ENCODE results near the gene LRMDA. TPM values are rescaled to one million over a fixed set of nuclear protein-coding genes. Genes with fewer than 3 reads are reported as not detected.

LRMDA gene
- total RNA-seq, 4 donors from 2014 or later: 1.5 to 15.7 (median 4.6) TPM

DNA sequence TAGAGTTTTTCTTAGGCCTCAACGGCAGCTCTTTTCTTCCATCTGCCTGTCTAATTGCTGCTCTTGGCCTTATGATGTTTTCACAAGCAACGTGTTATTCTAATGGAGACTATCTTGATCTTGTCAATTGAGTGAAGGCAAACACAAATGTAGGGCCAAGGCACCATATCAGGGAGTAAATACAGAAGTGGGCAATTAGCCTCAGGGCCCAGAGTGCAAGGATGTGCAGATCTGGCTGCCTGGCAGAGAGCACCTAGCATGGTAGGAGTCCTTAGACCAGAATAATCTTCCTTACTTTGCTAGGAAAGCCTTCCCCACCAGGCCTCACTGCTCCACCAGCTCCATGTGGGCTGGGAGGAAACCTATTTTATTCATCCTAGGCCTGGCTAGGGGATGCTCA, 590.9 kb downstream of the LRMDA start:
- Histone ChIP-seq H3K27ac (no peak overlapping the region), H3K4me3 (no peak overlapping the region)

DNA sequence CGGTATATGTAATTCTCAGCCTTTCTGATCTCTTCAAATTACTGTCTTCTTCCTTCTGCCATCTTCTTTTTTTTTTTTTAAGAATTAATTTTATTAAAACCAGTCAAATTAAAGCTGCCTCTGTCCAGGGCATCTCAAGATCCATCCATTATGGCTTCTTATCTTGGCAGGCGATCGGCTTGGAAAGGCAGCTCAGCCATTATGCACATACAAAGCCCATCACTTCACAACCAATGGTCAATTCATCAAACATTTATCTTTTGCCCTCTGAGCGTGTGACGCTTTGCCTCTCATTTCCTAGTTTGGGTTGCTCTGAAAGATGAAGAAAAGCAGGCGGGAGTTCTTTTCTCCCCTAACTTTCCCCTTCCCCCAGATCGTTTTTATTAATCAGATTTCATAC, 591.6 kb downstream of the LRMDA start:
- no peaks in the 10 kb centered on the region for H3K4me1 ChIP-seq
- H3K27ac ChIP-seq: no peak overlapping the region
- no peaks in the 10 kb centered on the region for H3K9me3 ChIP-seq
- no peaks in the 10 kb centered on the region for H3K27me3 ChIP-seq
- DNase-seq: no peak
- intact Hi-C loops (cut with DNase I; ENCODE audit: low total_unique reads): no loop called here
- no peak for TF ChIP-seq POLR2A (IDR thresholded peaks at IDR 0.05)
- TF ChIP-seq, protein P1, sequence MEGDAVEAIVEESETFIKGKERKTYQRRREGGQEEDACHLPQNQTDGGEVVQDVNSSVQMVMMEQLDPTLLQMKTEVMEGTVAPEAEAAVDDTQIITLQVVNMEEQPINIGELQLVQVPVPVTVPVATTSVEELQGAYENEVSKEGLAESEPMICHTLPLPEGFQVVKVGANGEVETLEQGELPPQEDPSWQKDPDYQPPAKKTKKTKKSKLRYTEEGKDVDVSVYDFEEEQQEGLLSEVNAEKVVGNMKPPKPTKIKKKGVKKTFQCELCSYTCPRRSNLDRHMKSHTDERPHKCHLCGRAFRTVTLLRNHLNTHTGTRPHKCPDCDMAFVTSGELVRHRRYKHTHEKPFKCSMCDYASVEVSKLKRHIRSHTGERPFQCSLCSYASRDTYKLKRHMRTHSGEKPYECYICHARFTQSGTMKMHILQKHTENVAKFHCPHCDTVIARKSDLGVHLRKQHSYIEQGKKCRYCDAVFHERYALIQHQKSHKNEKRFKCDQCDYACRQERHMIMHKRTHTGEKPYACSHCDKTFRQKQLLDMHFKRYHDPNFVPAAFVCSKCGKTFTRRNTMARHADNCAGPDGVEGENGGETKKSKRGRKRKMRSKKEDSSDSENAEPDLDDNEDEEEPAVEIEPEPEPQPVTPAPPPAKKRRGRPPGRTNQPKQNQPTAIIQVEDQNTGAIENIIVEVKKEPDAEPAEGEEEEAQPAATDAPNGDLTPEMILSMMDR (IDR thresholded peaks at IDR 0.05): no peak
- H3K36me3 ChIP-seq: no peaks in the 10 kb centered on the region
- H3K4me3 ChIP-seq: no peak overlapping the region

More for the DNA sequence above, 590.9 kb downstream of the LRMDA start:
- Histone ChIP-seq H3K27me3 (no peaks in the 10 kb centered on the region), H3K36me3 (no peaks in the 10 kb centered on the region), H3K9me3 (no peaks in the 10 kb centered on the region), H3K4me1 (no peaks in the 10 kb centered on the region)
- TF ChIP-seq, protein P1 (IDR thresholded peaks at IDR 0.05): no peak
- no peak for TF ChIP-seq POLR2A (IDR thresholded peaks at IDR 0.05)
- DNase-seq: no peak
- intact Hi-C loops (cut with DNase I; ENCODE audit: low total_unique reads): no loop called here

DNA sequence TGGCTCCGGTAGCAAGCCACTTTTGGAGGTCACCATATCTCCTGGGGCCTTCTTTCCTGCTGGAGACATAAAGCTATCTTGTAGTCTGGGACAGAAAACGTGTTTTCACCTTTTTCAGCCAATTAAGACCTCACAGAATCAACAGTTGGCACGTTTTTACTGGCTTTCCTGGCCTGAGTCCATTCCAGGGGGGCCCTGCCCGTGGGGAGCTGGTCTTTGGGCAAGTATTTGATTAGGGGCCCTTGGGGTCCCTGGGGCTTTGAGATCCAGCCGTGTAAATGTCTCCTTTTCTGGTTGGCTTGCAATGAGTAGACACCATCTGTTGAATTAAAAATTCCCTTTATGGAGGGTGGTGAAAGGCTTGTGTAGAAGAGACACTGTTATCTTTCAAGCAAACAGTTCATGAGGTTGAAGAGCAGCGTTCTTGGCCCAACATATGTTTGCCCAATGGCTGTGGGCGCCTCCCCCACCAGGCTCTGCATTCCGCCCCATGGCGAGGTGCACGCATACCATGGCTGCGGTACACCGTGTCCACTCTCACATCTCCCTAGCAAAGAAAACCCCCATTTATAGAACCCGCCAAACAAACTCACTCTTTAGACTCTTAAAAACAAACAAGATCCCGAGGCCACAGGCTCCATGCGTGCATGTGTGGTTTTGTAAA, 593.2 kb downstream of the LRMDA start:
- TF ChIP-seq POLR2A (IDR thresholded peaks at IDR 0.05): no peak
- TF ChIP-seq, protein P1 (IDR thresholded peaks at IDR 0.05): no peak
- Histone ChIP-seq H3K4me1 (no peaks in the 10 kb centered on the region), H3K4me3 (no peak overlapping the region), H3K27ac (no peak overlapping the region), H3K27me3 (no peaks in the 10 kb centered on the region), H3K9me3 (no peaks in the 10 kb centered on the region), H3K36me3 (no peaks in the 10 kb centered on the region)
- DNase-seq: no peak
- intact Hi-C loops (cut with DNase I; ENCODE audit: low total_unique reads): no loop called here

DNA sequence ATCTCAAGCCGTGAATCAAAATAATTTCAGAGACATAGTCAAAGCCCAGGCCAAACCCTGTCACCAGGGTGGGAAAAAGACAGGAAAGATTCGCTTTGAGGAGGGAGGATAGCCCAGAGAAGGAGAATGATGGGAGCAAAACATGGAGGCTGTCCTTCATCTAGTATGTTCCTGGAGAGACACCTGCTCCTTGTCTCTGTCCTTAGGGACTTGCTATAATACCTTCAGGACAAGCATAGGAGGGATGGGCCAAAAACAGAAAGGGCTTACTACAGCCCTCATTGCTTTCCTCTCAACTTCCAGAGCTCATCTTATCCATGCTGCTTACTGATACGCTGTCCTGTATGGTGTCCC, 593.7 kb downstream of the LRMDA start:
- intact Hi-C loops (cut with DNase I; ENCODE audit: low total_unique reads): no loop called here
- no peak overlapping the region for H3K27ac ChIP-seq
- H3K27me3 ChIP-seq: no peaks in the 10 kb centered on the region
- TF ChIP-seq, protein P1 (IDR thresholded peaks at IDR 0.05): no peak
- TF ChIP-seq POLR2A (IDR thresholded peaks at IDR 0.05): no peak
- no peaks in the 10 kb centered on the region for H3K36me3 ChIP-seq
- H3K4me3 ChIP-seq: no peak overlapping the region
- no peaks in the 10 kb centered on the region for H3K9me3 ChIP-seq
- no peak for DNase-seq
- no peaks in the 10 kb centered on the region for H3K4me1 ChIP-seq

DNA sequence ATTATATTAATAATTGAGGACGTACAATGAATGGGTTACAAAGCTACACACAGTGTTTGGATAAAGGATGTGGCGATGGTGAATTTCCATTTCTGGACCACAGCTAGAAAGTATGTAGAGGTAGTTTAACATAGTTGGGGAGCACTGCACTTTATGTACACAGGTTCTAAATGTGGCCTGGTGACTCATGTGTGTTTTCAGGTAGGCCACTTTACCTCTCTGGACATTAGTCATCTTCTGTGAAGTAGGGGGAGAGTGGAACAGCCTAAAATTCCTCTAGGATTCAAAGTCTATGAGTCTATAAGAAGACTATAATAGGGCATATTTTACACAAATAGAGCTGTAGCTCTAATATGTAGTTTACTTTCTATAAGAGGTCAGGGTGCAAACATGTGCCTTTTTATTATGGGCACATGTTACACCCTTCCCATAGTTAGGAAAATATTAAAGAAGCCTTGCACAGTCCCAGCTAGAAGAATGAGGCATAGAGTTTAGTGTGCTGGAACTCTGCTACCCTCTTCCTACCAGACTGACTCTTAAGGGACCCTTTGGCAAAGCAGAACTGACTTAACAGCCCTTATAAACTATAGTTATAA, 594.9 kb downstream of the LRMDA start:
- Histone ChIP-seq H3K4me1 (no peaks in the 10 kb centered on the region), H3K36me3 (no peaks in the 10 kb centered on the region), H3K27me3 (no peaks in the 10 kb centered on the region), H3K9me3 (no peaks in the 10 kb centered on the region), H3K27ac (no peak overlapping the region), H3K4me3 (no peak overlapping the region)
- TF ChIP-seq, protein P1 (IDR thresholded peaks at IDR 0.05): no peak
- no peak for TF ChIP-seq POLR2A (IDR thresholded peaks at IDR 0.05)
- no peak for DNase-seq
- intact Hi-C loops (cut with DNase I; ENCODE audit: low total_unique reads): no loop called here
